ENCODE measurements around the gene SLC39A10. TPM values are rescaled to one million over a fixed set of nuclear protein-coding genes. Genes with fewer than 3 reads are reported as not detected.
A peak's percentile ranks its signal among the peaks of the same experiment; 100 is the strongest.

SLC39A10 gene
- total RNA-seq, 2 donors from 2014 or later: 70.3 to 75.8 TPM

GRCh38 chr2:195730912-195731311 lies 73.9 kb downstream of the SLC39A10 start:
- H3K27ac Mint-ChIP-seq: peak overlapping the region; percentile 4
- ATAC-seq (replicated peaks in 1 of 2) (no peak), DNase-seq (no peak)
- H3K9me3 Mint-ChIP-seq: no peaks in the 10 kb centered on the region
- H3K4me3 Mint-ChIP-seq: no peak overlapping the region
- peaks cover 16 to 32% of the 10 kb centered on the region in 2 donors for H3K36me3 Mint-ChIP-seq (ENCODE audit: insufficient read depth in 2 of 2)
- no peaks in the 10 kb centered on the region for H3K27me3 Mint-ChIP-seq (ENCODE audit: low read depth)
- peaks cover 6% of the 10 kb centered on the region for H3K4me1 Mint-ChIP-seq (ENCODE audit: low read depth)

DNA sequence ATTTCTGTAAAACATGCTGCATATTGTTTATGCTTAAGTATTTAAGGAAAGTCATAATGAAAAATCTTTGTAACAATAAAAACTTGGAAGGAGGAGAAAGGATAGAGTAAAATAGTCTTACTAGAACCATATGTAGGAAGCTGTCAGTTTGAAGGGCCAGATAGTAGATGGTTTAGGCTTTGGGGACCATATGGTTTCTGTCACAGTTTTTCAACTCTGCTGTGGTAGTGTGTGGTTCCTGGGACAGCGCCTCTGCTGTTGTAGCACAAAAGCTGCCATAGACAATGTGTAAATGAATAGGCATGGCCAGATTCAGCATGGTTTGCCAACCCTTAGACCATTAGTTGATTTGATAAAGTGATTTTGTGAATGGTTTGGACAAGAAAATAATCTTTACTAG lies 75.5 kb downstream of the SLC39A10 start:
- H3K9me3 Mint-ChIP-seq: no peaks in the 10 kb centered on the region
- H3K36me3 Mint-ChIP-seq (ENCODE audit: insufficient read depth in 2 of 2): peaks cover 16 to 32% of the 10 kb centered on the region in 2 donors
- H3K27me3 Mint-ChIP-seq (ENCODE audit: low read depth): no peaks in the 10 kb centered on the region

GRCh38 chr2:195733831-195734230 lies 76.8 kb downstream of the SLC39A10 start:
- ATAC-seq (replicated peaks in 1 of 2) (no peak), DNase-seq (no peak)
- Mint-ChIP-seq H3K4me1 (ENCODE audit: low read depth) (peaks cover 6% of the 10 kb centered on the region), H3K36me3 (ENCODE audit: insufficient read depth in 2 of 2) (peaks cover 18 to 31% of the 10 kb centered on the region in 2 donors), H3K27ac (no peak overlapping the region), H3K9me3 (no peaks in the 10 kb centered on the region), H3K27me3 (ENCODE audit: low read depth) (no peaks in the 10 kb centered on the region), H3K4me3 (no peak overlapping the region)

More for the DNA sequence above, 75.5 kb downstream of the SLC39A10 start:
- ATAC-seq (replicated peaks in 1 of 2) (no peak), DNase-seq (no peak)
- H3K4me1 Mint-ChIP-seq (ENCODE audit: low read depth): peaks cover 6% of the 10 kb centered on the region
- no peak overlapping the region for H3K4me3 Mint-ChIP-seq
- H3K27ac Mint-ChIP-seq: no peak overlapping the region

DNA sequence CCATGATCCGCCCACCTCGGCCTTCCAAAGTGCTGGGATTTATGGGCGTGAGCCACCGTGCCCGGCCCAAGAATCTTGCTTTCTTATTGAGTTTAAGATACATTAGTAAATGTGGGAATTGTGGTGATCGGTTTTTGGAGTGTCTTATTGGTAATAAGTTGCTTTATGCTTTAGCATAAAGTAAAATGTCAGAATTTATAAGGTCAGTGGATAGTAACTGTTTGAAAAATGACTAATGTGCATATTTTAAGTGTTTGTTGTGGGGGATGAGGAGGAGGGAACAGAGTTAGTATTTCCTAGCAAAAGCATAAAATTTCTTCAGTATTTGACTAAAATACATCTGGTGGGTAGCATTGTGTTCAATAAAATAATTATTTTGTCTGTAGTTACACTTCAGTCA lies 77.4 kb downstream of the SLC39A10 start:
- Mint-ChIP-seq H3K27ac (no peak overlapping the region), H3K4me1 (ENCODE audit: low read depth) (peaks cover 6% of the 10 kb centered on the region), H3K4me3 (no peak overlapping the region), H3K36me3 (ENCODE audit: insufficient read depth in 2 of 2) (peaks cover 16 to 32% of the 10 kb centered on the region in 2 donors), H3K27me3 (ENCODE audit: low read depth) (no peaks in the 10 kb centered on the region), H3K9me3 (no peaks in the 10 kb centered on the region)
- DNase-seq: no peak
- ATAC-seq (replicated peaks in 1 of 2): no peak

- Mint-ChIP-seq H3K36me3 (ENCODE audit: insufficient read depth in 2 of 2) (peaks cover 13 to 28% of the 10 kb centered on the region in 2 donors), H3K4me3 (no peak overlapping the region), H3K4me1 (ENCODE audit: low read depth) (peaks cover 6% of the 10 kb centered on the region), H3K9me3 (no peaks in the 10 kb centered on the region), H3K27ac (no peak overlapping the region), H3K27me3 (ENCODE audit: low read depth) (no peaks in the 10 kb centered on the region)
- DNase-seq: no peak
- no peak for ATAC-seq (replicated peaks in 1 of 2)
Measured at GRCh38 chr2:195734931-195735330, 77.9 kb downstream of the SLC39A10 start.

GRCh38 chr2:195735347-195735746 lies 78.3 kb downstream of the SLC39A10 start:
- H3K36me3 Mint-ChIP-seq (ENCODE audit: insufficient read depth in 2 of 2): peaks cover 13 to 25% of the 10 kb centered on the region in 2 donors

GRCh38 chr2:195737511-195738325 lies 80.7 kb downstream of the SLC39A10 start:
- ATAC-seq (replicated peaks in 1 of 2): no peak
- no peak for DNase-seq
- H3K9me3 Mint-ChIP-seq: peaks cover 0 to 2% of the 10 kb centered on the region in 2 donors
- H3K27ac Mint-ChIP-seq: no peak overlapping the region
- H3K27me3 Mint-ChIP-seq (ENCODE audit: low read depth): no peaks in the 10 kb centered on the region
- H3K4me1 Mint-ChIP-seq (ENCODE audit: low read depth): no peaks in the 10 kb centered on the region
- H3K4me3 Mint-ChIP-seq: no peak overlapping the region
- peaks cover 6 to 9% of the 10 kb centered on the region in 2 donors for H3K36me3 Mint-ChIP-seq (ENCODE audit: insufficient read depth in 2 of 2)

More at GRCh38 chr2:195735347-195735746, 78.3 kb downstream of the SLC39A10 start:
- Mint-ChIP-seq H3K27ac (no peak overlapping the region), H3K4me3 (no peak overlapping the region), H3K27me3 (ENCODE audit: low read depth) (no peaks in the 10 kb centered on the region), H3K9me3 (no peaks in the 10 kb centered on the region), H3K4me1 (ENCODE audit: low read depth) (peaks cover 3% of the 10 kb centered on the region)
- ATAC-seq (replicated peaks in 1 of 2) (no peak), DNase-seq (no peak)

- no peak overlapping the region for H3K27ac Mint-ChIP-seq
- no peak overlapping the region for H3K4me3 Mint-ChIP-seq
- H3K4me1 Mint-ChIP-seq (ENCODE audit: low read depth): no peaks in the 10 kb centered on the region
- H3K27me3 Mint-ChIP-seq (ENCODE audit: low read depth): no peaks in the 10 kb centered on the region
- DNase-seq (no peak), ATAC-seq (replicated peaks in 1 of 2) (no peak)
- peaks cover 2 to 8% of the 10 kb centered on the region in 2 donors for H3K9me3 Mint-ChIP-seq
- peaks cover 9 to 16% of the 10 kb centered on the region in 2 donors for H3K36me3 Mint-ChIP-seq (ENCODE audit: insufficient read depth in 2 of 2)
Measured at GRCh38 chr2:195741191-195741590, 84.2 kb downstream of the SLC39A10 start.

- no peaks in the 10 kb centered on the region for H3K4me1 Mint-ChIP-seq (ENCODE audit: low read depth)
- H3K27me3 Mint-ChIP-seq (ENCODE audit: low read depth): no peaks in the 10 kb centered on the region
- ATAC-seq (replicated peaks in 1 of 2) (no peak), DNase-seq (no peak)
- H3K36me3 Mint-ChIP-seq (ENCODE audit: insufficient read depth in 2 of 2): peaks cover 0 to 4% of the 10 kb centered on the region in 2 donors
- peaks cover 1 to 8% of the 10 kb centered on the region in 2 donors for H3K9me3 Mint-ChIP-seq
- H3K27ac Mint-ChIP-seq: no peak overlapping the region
- H3K4me3 Mint-ChIP-seq: no peak overlapping the region
Measured at GRCh38 chr2:195756218-195756942, 99.4 kb downstream of the SLC39A10 start.

GRCh38 chr2:195758846-195759245 lies 101.8 kb downstream of the SLC39A10 start:
- DNase-seq (no peak), ATAC-seq (replicated peaks in 1 of 2) (no peak)
- no peaks in the 10 kb centered on the region for H3K4me1 Mint-ChIP-seq (ENCODE audit: low read depth)
- no peak overlapping the region for H3K27ac Mint-ChIP-seq
- H3K9me3 Mint-ChIP-seq: peaks cover 8 to 15% of the 10 kb centered on the region in 2 donors
- no peaks in the 10 kb centered on the region for H3K27me3 Mint-ChIP-seq (ENCODE audit: low read depth)
- H3K36me3 Mint-ChIP-seq (ENCODE audit: insufficient read depth in 2 of 2): peaks cover 0 to 5% of the 10 kb centered on the region in 2 donors
- no peak overlapping the region for H3K4me3 Mint-ChIP-seq

GRCh38 chr2:195759877-195760276 lies 102.9 kb downstream of the SLC39A10 start:
- peaks cover 8 to 17% of the 10 kb centered on the region in 2 donors for H3K9me3 Mint-ChIP-seq
- no peak for DNase-seq

DNA sequence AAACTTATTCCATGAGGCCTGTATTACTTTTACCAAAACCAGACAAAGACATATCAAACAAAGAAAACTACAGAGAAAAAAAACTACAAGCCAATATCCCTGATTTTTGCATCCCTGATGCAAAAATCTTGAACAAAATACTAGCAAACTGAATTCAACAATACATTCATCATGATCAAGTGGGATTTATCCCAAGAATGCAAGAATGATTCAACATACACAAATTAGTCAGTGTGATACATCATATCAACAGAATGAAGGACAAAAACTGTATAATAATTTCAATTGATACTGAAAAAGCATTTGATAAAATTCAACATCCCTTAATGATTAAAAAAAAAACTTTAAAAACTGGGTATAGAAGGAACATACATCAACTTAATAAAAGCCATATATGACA lies 106.8 kb downstream of the SLC39A10 start:
- Mint-ChIP-seq H3K9me3 (peaks cover 11 to 22% of the 10 kb centered on the region in 2 donors), H3K4me1 (ENCODE audit: low read depth) (no peaks in the 10 kb centered on the region), H3K36me3 (ENCODE audit: insufficient read depth in 2 of 2) (peaks cover 0 to 9% of the 10 kb centered on the region in 2 donors), H3K4me3 (no peak overlapping the region), H3K27me3 (ENCODE audit: low read depth) (no peaks in the 10 kb centered on the region), H3K27ac (no peak overlapping the region)
- ATAC-seq (replicated peaks in 1 of 2) (no peak), DNase-seq (no peak)

More at GRCh38 chr2:195759877-195760276, 102.9 kb downstream of the SLC39A10 start:
- Mint-ChIP-seq H3K27ac (no peak overlapping the region), H3K36me3 (ENCODE audit: insufficient read depth in 2 of 2) (peaks cover 0 to 5% of the 10 kb centered on the region in 2 donors), H3K4me3 (no peak overlapping the region), H3K27me3 (ENCODE audit: low read depth) (no peaks in the 10 kb centered on the region), H3K4me1 (ENCODE audit: low read depth) (no peaks in the 10 kb centered on the region)
- no peak for ATAC-seq (replicated peaks in 1 of 2)

- H3K36me3 Mint-ChIP-seq (ENCODE audit: insufficient read depth in 2 of 2): peaks cover 0 to 6% of the 10 kb centered on the region in 2 donors
- no peaks in the 10 kb centered on the region for H3K4me1 Mint-ChIP-seq (ENCODE audit: low read depth)
- H3K4me3 Mint-ChIP-seq: no peak overlapping the region
- peaks cover 10 to 17% of the 10 kb centered on the region in 2 donors for H3K9me3 Mint-ChIP-seq
- no peak overlapping the region for H3K27ac Mint-ChIP-seq
- DNase-seq (no peak), ATAC-seq (replicated peaks in 1 of 2) (no peak)
- H3K27me3 Mint-ChIP-seq (ENCODE audit: low read depth): no peaks in the 10 kb centered on the region
Measured at GRCh38 chr2:195766691-195767090, 109.7 kb downstream of the SLC39A10 start.

Measured in activated T-cell treated with anti-CD3 and anti-CD28 coated beads, Interleukin-2, amount 50 U/mL, for 72 hours (primary cell).